Liver (tissue), 9 donors: ENCODE data around the gene RNF212. TPM values are rescaled to one million over a fixed set of nuclear protein-coding genes. Genes with fewer than 3 reads are reported as not detected.

Source experiments
- DNase-seq: peaks from one replicate; pipeline ENCODE4 v3.0.0-alpha.2; 2017; ENCODE audit warnings: low spot score
- H3K27ac ChIP-seq, 2 donors: one replicate each; pipeline ENCODE4 v1.7.0; 2013; ENCODE audit warnings: inconsistent platforms in 2 of 2, low read length in 2 of 2, control low read depth in 1 of 2, low read depth in 1 of 2, mild to moderate bottlenecking in 1 of 2
- H3K27me3 ChIP-seq, 4 donors: one replicate each; pipeline versions ENCODE4 v1.6.1 to v1.7.0; 2013; ENCODE audit warnings: low read length in 3 of 4, inconsistent platforms in 1 of 4, mild to moderate bottlenecking in 1 of 4, moderate library complexity in 1 of 4; ENCODE audit not compliant: control insufficient read depth in 4 of 4, insufficient read depth in 4 of 4
- H3K36me3 ChIP-seq, 4 donors: one replicate each; pipeline versions ENCODE4 v1.6.1 to v1.7.0; 2013; ENCODE audit warnings: low read length in 3 of 4, mild to moderate bottlenecking in 3 of 4, low read depth in 1 of 4, moderate library complexity in 1 of 4; ENCODE audit not compliant: control insufficient read depth in 4 of 4, insufficient read depth in 3 of 4
- H3K4me1 ChIP-seq, 4 donors: one replicate each; pipeline versions ENCODE4 v1.6.1 to v1.7.0; 2013; ENCODE audit warnings: low read length in 3 of 4, mild to moderate bottlenecking in 3 of 4, moderate library complexity in 1 of 4; ENCODE audit not compliant: control insufficient read depth in 4 of 4, insufficient read depth in 4 of 4
- H3K4me3 ChIP-seq, 3 donors: one replicate each; pipeline versions ENCODE4 v1.6.1 to v1.7.0; 2013; ENCODE audit warnings: low read length in 3 of 3, control low read depth in 1 of 3, low read depth in 1 of 3, mild to moderate bottlenecking in 1 of 3
- H3K9ac ChIP-seq, 2 donors: one replicate each; pipeline ENCODE4 v1.7.0; 2013; ENCODE audit warnings: low read length in 2 of 2, mild to moderate bottlenecking in 2 of 2, moderate library complexity in 2 of 2, control low read depth in 1 of 2, low read depth in 1 of 2
- H3K9me3 ChIP-seq, 4 donors: one replicate each; pipeline versions ENCODE4 v1.6.1 to v1.7.0; 2013; ENCODE audit warnings: low read length in 3 of 4; ENCODE audit not compliant: control insufficient read depth in 4 of 4
- EGR1 ChIP-seq, 2 donors: IDR thresholded peaks; 2 replicates each; pipeline ENCODE4 v1.6.1; 2016 to 2018; ENCODE audit warnings: antibody characterized with exemption in 2 of 2, low read depth in 2 of 2
- JUND ChIP-seq, 2 donors: IDR thresholded peaks; 2 replicates each; pipeline ENCODE4 v1.6.1; 2016; ENCODE audit warnings: antibody characterized with exemption in 2 of 2
- NR2F2 ChIP-seq: IDR thresholded peaks from 2 replicates; pipeline ENCODE4 v1.6.1; 2016; ENCODE audit warnings: antibody characterized with exemption
- RAD21 ChIP-seq, 2 donors: IDR thresholded peaks; 2 replicates each; pipeline ENCODE4 v1.6.1; 2016; ENCODE audit warnings: antibody characterized with exemption in 2 of 2, mild to moderate bottlenecking in 2 of 2
- RXRA ChIP-seq, 2 donors: IDR thresholded peaks; 2 replicates each; pipeline ENCODE4 v1.6.1; 2017 to 2018; ENCODE audit warnings: antibody characterized with exemption in 2 of 2, mild to moderate bottlenecking in 1 of 2
- YY1 ChIP-seq: IDR thresholded peaks from 2 replicates; pipeline ENCODE4 v1.6.1; 2016; ENCODE audit warnings: antibody characterized with exemption, mild to moderate bottlenecking
- WGBS: extraction: QIAGEN DNeasy Blood & Tissue Kit; methylation state at CpG from one replicate; pipeline ENCODE4 v1.1.7; 2013; 5-methylcytosine and 5-hydroxymethylcytosine counted together
- polyA plus RNA-seq, 2 donors: library from polyadenylated mRNA; stranded (reverse) in 1 of 2; unstranded in 1 of 2; fragments of 200-250 nt in 1 of 2; fragments of >200 nt in 1 of 2; fragmentation: Nextera tagmentation in 1 of 2; extraction: Ambion mirVana in 1 of 2; gene quantifications; one replicate each; pipeline versions ENCODE4 v1.2.1 to v1.2.3, GENCODE V29; 2013 to 2015
- total RNA-seq, 2 donors: library from RNA; depleted of rRNA; stranded (reverse); fragments of >200 nt; gene quantifications; one replicate each; pipeline ENCODE4 v1.2.3, GENCODE V29; 2014
- TF ChIP-seq, protein P1 (sequence below): IDR thresholded peaks from 2 replicates; pipeline ENCODE4 v1.6.1; 2016; ENCODE audit warnings: antibody characterized with exemption, mild to moderate bottlenecking
- TF ChIP-seq, protein P2 (sequence below): fragments of 150-350 bp; IDR thresholded peaks from 2 replicates; pipeline ENCODE4 v1.5.1; 2017; ENCODE audit warnings: improper control_type of control experiment, low read depth, low read length; ENCODE audit not compliant: missing input control
- TF ChIP-seq, protein P3 (sequence below): IDR thresholded peaks from 2 replicates; pipeline ENCODE4 v1.6.1; 2016; ENCODE audit warnings: antibody characterized with exemption
- donor health status: healthy.
- donor health status: healthy.
- donor health status: healthy.
- donor health status: healthy.
- donor health status: healthy.

RNF212 gene
- total and polyA plus RNA-seq, 4 donors: 0.32 to 0.47 (median 0.38) TPM; not detected in 1

DNA sequence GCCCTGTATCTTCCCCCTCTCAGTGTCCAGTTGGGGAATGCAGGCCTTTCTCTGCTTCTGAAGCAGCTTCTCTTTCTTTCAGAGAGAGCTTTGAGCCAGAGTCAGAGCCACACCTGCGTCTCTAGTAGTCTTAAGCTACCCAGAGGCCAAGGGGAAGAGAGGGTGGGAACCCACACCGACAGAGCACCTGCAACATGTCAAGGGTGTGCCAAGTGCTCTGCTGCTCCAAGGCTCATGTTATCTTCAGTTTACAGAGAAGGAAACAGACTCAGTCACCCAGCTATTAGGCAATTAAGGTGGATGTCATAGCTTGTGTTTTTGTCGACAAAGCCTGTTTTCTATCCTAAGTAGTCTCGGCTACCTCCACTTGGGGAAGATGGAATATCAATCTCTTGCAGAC, 22.7 kb upstream of the RNF212 start:
- 71% methylated on average over 4 of the region's 4 CpGs for WGBS
- TF ChIP-seq JUND (IDR thresholded peaks at IDR 0.05): no peak
- TF ChIP-seq, protein P1, sequence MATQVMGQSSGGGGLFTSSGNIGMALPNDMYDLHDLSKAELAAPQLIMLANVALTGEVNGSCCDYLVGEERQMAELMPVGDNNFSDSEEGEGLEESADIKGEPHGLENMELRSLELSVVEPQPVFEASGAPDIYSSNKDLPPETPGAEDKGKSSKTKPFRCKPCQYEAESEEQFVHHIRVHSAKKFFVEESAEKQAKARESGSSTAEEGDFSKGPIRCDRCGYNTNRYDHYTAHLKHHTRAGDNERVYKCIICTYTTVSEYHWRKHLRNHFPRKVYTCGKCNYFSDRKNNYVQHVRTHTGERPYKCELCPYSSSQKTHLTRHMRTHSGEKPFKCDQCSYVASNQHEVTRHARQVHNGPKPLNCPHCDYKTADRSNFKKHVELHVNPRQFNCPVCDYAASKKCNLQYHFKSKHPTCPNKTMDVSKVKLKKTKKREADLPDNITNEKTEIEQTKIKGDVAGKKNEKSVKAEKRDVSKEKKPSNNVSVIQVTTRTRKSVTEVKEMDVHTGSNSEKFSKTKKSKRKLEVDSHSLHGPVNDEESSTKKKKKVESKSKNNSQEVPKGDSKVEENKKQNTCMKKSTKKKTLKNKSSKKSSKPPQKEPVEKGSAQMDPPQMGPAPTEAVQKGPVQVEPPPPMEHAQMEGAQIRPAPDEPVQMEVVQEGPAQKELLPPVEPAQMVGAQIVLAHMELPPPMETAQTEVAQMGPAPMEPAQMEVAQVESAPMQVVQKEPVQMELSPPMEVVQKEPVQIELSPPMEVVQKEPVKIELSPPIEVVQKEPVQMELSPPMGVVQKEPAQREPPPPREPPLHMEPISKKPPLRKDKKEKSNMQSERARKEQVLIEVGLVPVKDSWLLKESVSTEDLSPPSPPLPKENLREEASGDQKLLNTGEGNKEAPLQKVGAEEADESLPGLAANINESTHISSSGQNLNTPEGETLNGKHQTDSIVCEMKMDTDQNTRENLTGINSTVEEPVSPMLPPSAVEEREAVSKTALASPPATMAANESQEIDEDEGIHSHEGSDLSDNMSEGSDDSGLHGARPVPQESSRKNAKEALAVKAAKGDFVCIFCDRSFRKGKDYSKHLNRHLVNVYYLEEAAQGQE: no peak
- no peak for TF ChIP-seq EGR1 (IDR thresholded peaks at IDR 0.05; ENCODE audit: low read depth in 2 of 2)
- TF ChIP-seq, protein P2, sequence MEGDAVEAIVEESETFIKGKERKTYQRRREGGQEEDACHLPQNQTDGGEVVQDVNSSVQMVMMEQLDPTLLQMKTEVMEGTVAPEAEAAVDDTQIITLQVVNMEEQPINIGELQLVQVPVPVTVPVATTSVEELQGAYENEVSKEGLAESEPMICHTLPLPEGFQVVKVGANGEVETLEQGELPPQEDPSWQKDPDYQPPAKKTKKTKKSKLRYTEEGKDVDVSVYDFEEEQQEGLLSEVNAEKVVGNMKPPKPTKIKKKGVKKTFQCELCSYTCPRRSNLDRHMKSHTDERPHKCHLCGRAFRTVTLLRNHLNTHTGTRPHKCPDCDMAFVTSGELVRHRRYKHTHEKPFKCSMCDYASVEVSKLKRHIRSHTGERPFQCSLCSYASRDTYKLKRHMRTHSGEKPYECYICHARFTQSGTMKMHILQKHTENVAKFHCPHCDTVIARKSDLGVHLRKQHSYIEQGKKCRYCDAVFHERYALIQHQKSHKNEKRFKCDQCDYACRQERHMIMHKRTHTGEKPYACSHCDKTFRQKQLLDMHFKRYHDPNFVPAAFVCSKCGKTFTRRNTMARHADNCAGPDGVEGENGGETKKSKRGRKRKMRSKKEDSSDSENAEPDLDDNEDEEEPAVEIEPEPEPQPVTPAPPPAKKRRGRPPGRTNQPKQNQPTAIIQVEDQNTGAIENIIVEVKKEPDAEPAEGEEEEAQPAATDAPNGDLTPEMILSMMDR: no peak
- TF ChIP-seq YY1: no peak
- no peak for TF ChIP-seq RAD21 (IDR thresholded peaks at IDR 0.05)

DNA sequence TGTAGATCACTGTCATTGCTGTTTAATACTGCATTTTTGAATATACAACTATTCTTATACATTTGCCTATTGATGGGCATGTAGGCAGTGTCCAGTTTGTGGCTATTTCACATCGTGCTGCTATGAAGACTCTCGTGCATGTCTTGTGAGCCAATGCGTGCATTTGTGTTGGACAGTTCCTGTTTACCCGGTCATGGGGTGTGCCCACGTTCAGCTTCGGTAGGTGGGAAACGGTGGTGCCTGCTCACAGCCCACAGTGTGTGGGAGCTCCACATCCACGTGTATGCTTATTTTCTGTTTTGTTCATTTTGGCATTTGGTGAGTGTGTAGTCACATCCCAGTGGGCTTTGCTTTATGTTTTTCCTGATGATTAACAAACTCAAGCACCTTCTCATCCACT, 19.7 kb upstream of the RNF212 start:
- no peaks in the 10 kb centered on the region for H3K27me3 ChIP-seq
- TF ChIP-seq, protein P3, sequence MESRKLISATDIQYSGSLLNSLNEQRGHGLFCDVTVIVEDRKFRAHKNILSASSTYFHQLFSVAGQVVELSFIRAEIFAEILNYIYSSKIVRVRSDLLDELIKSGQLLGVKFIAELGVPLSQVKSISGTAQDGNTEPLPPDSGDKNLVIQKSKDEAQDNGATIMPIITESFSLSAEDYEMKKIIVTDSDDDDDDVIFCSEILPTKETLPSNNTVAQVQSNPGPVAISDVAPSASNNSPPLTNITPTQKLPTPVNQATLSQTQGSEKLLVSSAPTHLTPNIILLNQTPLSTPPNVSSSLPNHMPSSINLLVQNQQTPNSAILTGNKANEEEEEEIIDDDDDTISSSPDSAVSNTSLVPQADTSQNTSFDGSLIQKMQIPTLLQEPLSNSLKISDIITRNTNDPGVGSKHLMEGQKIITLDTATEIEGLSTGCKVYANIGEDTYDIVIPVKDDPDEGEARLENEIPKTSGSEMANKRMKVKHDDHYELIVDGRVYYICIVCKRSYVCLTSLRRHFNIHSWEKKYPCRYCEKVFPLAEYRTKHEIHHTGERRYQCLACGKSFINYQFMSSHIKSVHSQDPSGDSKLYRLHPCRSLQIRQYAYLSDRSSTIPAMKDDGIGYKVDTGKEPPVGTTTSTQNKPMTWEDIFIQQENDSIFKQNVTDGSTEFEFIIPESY: no peak
- DNase-seq: no peak
- H3K27ac ChIP-seq: no peak overlapping the region
- H3K9me3 ChIP-seq: no peaks in the 10 kb centered on the region
- H3K4me3 ChIP-seq: no peak overlapping the region
- peaks cover 0 to 12% (median 1%) of the 10 kb centered on the region in 4 donors for H3K4me1 ChIP-seq
- no peak overlapping the region for H3K9ac ChIP-seq
- 75% methylated on average over 8 of the region's 8 CpGs for WGBS
- H3K36me3 ChIP-seq: no peaks in the 10 kb centered on the region

More for the DNA sequence above, 22.7 kb upstream of the RNF212 start:
- no peaks in the 10 kb centered on the region for H3K36me3 ChIP-seq
- H3K4me1 ChIP-seq: peaks cover 0 to 10% (median 0%) of the 10 kb centered on the region in 4 donors
- no peaks in the 10 kb centered on the region for H3K9me3 ChIP-seq
- no peak for DNase-seq
- no peaks in the 10 kb centered on the region for H3K27me3 ChIP-seq
- no peak overlapping the region for H3K9ac ChIP-seq
- no peak overlapping the region for H3K4me3 ChIP-seq
- H3K27ac ChIP-seq: no peak overlapping the region

DNA sequence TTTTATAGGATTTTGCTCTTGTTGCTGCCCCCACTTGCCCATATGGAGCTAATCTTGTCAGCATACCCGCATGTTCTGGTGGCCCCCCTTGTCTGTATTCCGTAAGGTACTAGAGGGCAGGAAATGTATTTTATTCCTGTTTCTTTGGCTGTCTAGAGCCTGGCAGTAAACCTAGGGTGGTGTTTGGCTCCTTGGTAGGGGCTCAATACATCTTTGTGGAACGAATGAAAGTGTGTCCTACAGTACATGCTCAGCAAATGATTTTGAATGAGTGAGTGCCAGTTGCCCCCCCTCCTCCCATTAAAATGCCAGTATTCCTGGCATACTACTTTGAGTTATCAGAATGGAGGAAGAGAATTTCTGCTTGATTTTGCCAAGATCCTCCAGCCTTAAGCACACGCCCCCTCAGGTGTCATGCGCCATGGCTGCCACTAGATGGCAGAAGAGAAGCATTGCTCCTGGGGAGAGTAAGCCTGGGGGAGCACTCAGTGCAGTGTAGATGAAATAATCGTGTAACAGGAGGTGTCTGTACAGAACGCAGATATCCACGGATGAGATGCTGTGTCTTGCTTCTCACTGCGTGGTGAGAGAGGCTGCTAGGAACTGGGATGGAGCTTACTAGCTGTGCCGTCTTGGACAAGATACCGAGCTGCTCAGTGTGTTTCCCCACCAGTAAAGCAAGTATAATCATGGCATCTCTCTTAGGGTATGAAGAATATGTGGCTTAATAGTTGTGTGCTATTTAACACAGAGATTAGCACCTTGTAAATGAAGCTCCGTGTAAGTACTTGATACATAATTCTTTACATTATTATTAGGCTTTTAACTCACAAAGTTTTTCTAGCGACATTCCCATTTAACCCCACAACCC, 17.2 kb upstream of the RNF212 start:
- no peak overlapping the region for H3K4me3 ChIP-seq
- DNase-seq: peak; percentile 68
- WGBS: 28% methylated on average over 13 of the region's 13 CpGs
- no peak overlapping the region for H3K27ac ChIP-seq
- H3K4me1 ChIP-seq: peaks cover 0 to 3% (median 1%) of the 10 kb centered on the region in 4 donors
- H3K9me3 ChIP-seq: no peaks in the 10 kb centered on the region
- peak; percentile 99 to 100 for TF ChIP-seq RAD21 (IDR thresholded peaks at IDR 0.05)
- peak; percentile 61 to 68 for TF ChIP-seq EGR1 (IDR thresholded peaks at IDR 0.05; ENCODE audit: low read depth in 2 of 2)
- TF ChIP-seq NR2F2: no peak
- TF ChIP-seq, protein P2: peak; percentile 99
- no peak for TF ChIP-seq RXRA (IDR thresholded peaks at IDR 0.05)
- H3K36me3 ChIP-seq: no peaks in the 10 kb centered on the region
- H3K27me3 ChIP-seq: no peaks in the 10 kb centered on the region
- H3K9ac ChIP-seq: no peak overlapping the region
